PC-3 (cell line): Measurements from ENCODE around the gene COL27A1.

ENCODE experiments used
- EZH2 ChIP-seq: fragments of 300-600 bp; sonication (generic); IDR thresholded peaks from one replicate; pipeline ENCODE4 v1.6.1; 2017; ENCODE audit warnings: antibody characterized with exemption, mild to moderate bottlenecking, low read length; ENCODE audit not compliant: unreplicated experiment
- TF ChIP-seq, protein P1 (sequence below): fragments of 300-600 bp; sonication (generic); conservative IDR thresholded peaks from 2 replicates; pipeline ENCODE4 v1.5.1; 2017; ENCODE audit warnings: antibody characterized with exemption, low read depth, mild to moderate bottlenecking, low read length

DNA sequence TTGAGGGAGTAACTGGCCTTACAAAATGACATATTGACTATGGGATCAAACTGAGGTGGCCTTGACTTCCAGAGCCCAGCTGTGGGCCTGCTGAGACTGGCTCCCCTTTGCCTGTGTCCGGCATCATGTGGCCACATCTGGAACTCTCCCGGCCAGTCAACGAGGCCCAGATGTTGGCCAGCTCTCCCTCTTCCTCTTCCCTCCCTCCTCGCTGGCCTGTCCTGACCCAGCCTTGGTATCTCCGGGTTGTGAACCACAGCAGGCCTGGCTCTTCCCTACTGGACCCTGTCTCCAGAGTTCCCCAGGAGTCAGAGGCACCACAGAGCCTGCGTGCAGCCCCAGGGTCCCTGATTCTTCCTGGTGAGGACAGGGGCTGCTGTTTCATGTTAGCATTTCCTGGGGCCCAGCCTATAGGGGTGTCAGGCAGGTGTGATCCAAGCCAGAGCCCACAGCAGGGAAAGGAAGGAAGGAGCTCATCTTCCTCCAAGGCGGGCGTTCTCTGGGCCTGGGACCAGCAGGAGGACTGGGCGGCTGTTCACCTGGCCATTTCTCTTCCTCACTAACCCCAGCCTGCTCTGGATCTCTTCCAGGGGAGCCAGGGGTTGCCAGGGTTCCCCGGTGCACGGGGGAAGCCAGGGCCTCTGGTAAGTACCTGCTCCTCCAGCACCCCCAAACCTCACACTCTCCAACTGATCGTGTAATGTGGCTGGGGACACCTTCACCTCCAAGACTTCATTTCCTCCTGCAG is 81.2 kb downstream of the COL27A1 start:
- TF ChIP-seq, protein P1, sequence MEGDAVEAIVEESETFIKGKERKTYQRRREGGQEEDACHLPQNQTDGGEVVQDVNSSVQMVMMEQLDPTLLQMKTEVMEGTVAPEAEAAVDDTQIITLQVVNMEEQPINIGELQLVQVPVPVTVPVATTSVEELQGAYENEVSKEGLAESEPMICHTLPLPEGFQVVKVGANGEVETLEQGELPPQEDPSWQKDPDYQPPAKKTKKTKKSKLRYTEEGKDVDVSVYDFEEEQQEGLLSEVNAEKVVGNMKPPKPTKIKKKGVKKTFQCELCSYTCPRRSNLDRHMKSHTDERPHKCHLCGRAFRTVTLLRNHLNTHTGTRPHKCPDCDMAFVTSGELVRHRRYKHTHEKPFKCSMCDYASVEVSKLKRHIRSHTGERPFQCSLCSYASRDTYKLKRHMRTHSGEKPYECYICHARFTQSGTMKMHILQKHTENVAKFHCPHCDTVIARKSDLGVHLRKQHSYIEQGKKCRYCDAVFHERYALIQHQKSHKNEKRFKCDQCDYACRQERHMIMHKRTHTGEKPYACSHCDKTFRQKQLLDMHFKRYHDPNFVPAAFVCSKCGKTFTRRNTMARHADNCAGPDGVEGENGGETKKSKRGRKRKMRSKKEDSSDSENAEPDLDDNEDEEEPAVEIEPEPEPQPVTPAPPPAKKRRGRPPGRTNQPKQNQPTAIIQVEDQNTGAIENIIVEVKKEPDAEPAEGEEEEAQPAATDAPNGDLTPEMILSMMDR: no peak
- TF ChIP-seq EZH2: no peak
